Calu3 (cell line): ENCODE measurements around the gene AKR7A3. TPM values are rescaled to one million over a fixed set of nuclear protein-coding genes. Genes with fewer than 3 reads are reported as not detected.
"Not testable (repeated sequence)": the region's sequence is repeated elsewhere in the genome, so short reads cannot be mapped to it uniquely, and the experiment has no call there.

ENCODE experiments used
- BruUV-seq: library from RNA; stranded (reverse); fragments of 400-500 nt; replicated peaks from 2 replicates; lab custom pipeline; 2021; lab: Mats Ljungman, UMichigan
- CTCF ChIA-PET: fragments of 300-600 bp; sonication (Branson Sonifier 250); formaldehyde crosslinking; loops from one replicate; lab custom pipeline; 2022; ENCODE audit warnings: antibody characterized with exemption; lab: Charles Lee
- DNase-seq: peaks from one replicate; pipeline ENCODE4 v3.0.0; 2022
- H3K27ac Mint-ChIP-seq: one replicate; pipeline ENCODE4 v1.8.0; 2022; ENCODE audit warnings: mixed read lengths; ENCODE audit not compliant: unreplicated experiment
- H3K27me3 Mint-ChIP-seq: one replicate; pipeline ENCODE4 v1.8.0; 2022; ENCODE audit warnings: mixed read lengths; ENCODE audit not compliant: unreplicated experiment
- H3K36me3 Mint-ChIP-seq: one replicate; pipeline ENCODE4 v1.8.0; 2022; ENCODE audit warnings: mild to moderate bottlenecking, moderate library complexity, mixed read lengths; ENCODE audit not compliant: insufficient read depth, unreplicated experiment
- H3K4me1 Mint-ChIP-seq: one replicate; pipeline ENCODE4 v1.8.0; 2022; ENCODE audit warnings: mild to moderate bottlenecking, low read depth, mixed read lengths; ENCODE audit not compliant: unreplicated experiment
- H3K4me3 Mint-ChIP-seq: one replicate; pipeline ENCODE4 v1.8.0; 2022; ENCODE audit warnings: mild to moderate bottlenecking, low read depth, moderate library complexity, mixed read lengths; ENCODE audit not compliant: unreplicated experiment
- H3K9me3 Mint-ChIP-seq: one replicate; pipeline ENCODE4 v1.8.0; 2022; ENCODE audit warnings: low read depth, mixed read lengths; ENCODE audit not compliant: unreplicated experiment
- CTCF ChIP-seq: fragments of 200-600 bp; IDR thresholded peaks from one replicate; pipeline ENCODE4 v1.8.0; 2022; ENCODE audit warnings: antibody characterized with exemption; ENCODE audit not compliant: unreplicated experiment
- intact Hi-C: fragments of 100-400 bp; cut with micrococcal nuclease; formaldehyde crosslinking; loops from one replicate; pipeline ENCODE4 v1.10.0; 2022; ENCODE audit not compliant: unreplicated experiment
- total RNA-seq: library from RNA; stranded (reverse); gene quantifications from 2 replicates; pipeline ENCODE4 v1.2.3, GENCODE V29; 2022

Gene AKR7A3
- total RNA-seq, 1 experiment from 2014 or later: 1.7 TPM

GRCh38 chr1:19257178-19257914 lies 31.2 kb downstream of the AKR7A3 start:
- Mint-ChIP-seq H3K36me3 (peaks cover 68% of the 10 kb centered on the region), H3K27ac (no peak overlapping the region), H3K27me3 (no peaks in the 10 kb centered on the region), H3K4me3 (no peak overlapping the region), H3K4me1 (peaks cover 12% of the 10 kb centered on the region), H3K9me3 (no peaks in the 10 kb centered on the region)
- intact Hi-C loops: no loop called here
- CTCF ChIA-PET: interaction anchor here (0.5 kb wide), 1 partner anchor 123 kb away, joined by 3 read pairs; no protein-coding TSS in a partner anchor
- no peak for TF ChIP-seq CTCF
- BruUV-seq: no TSS peak
- no peak for DNase-seq

GRCh38 chr1:19256301-19256700 lies 32.3 kb downstream of the AKR7A3 start:
- H3K9me3 Mint-ChIP-seq, intact Hi-C loops, CTCF ChIA-PET: not testable (repeated sequence)

GRCh38 chr1:19255288-19255687 lies 33.3 kb downstream of the AKR7A3 start:
- no peaks in the 10 kb centered on the region for H3K9me3 Mint-ChIP-seq
- H3K36me3 Mint-ChIP-seq: peaks cover 75% of the 10 kb centered on the region
- BruUV-seq: no TSS peak
- H3K4me1 Mint-ChIP-seq: peaks cover 12% of the 10 kb centered on the region
- no peak overlapping the region for H3K4me3 Mint-ChIP-seq
- CTCF ChIA-PET: no interaction called here
- no peak overlapping the region for H3K27ac Mint-ChIP-seq
- no peak for DNase-seq
- no peaks in the 10 kb centered on the region for H3K27me3 Mint-ChIP-seq
- TF ChIP-seq CTCF: no peak
- intact Hi-C loops: no loop called here

More at GRCh38 chr1:19256301-19256700, 32.3 kb downstream of the AKR7A3 start:
- DNase-seq, BruUV-seq, H3K4me3 Mint-ChIP-seq, H3K27ac Mint-ChIP-seq, H3K27me3 Mint-ChIP-seq: not testable (repeated sequence)
- Mint-ChIP-seq H3K36me3 (peaks cover 76% of the 10 kb centered on the region), H3K4me1 (peaks cover 12% of the 10 kb centered on the region)

- H3K36me3 Mint-ChIP-seq: peaks cover 70% of the 10 kb centered on the region
- no peak overlapping the region for H3K4me3 Mint-ChIP-seq
- H3K9me3 Mint-ChIP-seq: no peaks in the 10 kb centered on the region
- no peak for TF ChIP-seq CTCF
- CTCF ChIA-PET: no interaction called here
- intact Hi-C loops: no loop called here
- DNase-seq: no peak
- BruUV-seq: no TSS peak
- no peak overlapping the region for H3K27ac Mint-ChIP-seq
- peaks cover 12% of the 10 kb centered on the region for H3K4me1 Mint-ChIP-seq
- no peaks in the 10 kb centered on the region for H3K27me3 Mint-ChIP-seq
Observed at GRCh38 chr1:19254416-19254815, 34.2 kb downstream of the AKR7A3 start.
